Renal cortical epithelial cell (primary cell): Measurements from ENCODE around the gene AGAP1. TPM values are rescaled to one million over a fixed set of nuclear protein-coding genes. Genes with fewer than 3 reads are reported as not detected.

Experiments used
- DNase-seq: peaks from one replicate; pipeline ENCODE4 v3.0.0-alpha.2; 2011; ENCODE audit warnings: low read depth
- total RNA-seq: library from RNA; depleted of rRNA; stranded (reverse); fragments of >200 nt; gene quantifications from 2 replicates; pipeline ENCODE4 v1.2.3, GENCODE V29; 2014

The AGAP1 gene
- total RNA-seq, 1 donor from 2014 or later: 17.6 TPM

DNA sequence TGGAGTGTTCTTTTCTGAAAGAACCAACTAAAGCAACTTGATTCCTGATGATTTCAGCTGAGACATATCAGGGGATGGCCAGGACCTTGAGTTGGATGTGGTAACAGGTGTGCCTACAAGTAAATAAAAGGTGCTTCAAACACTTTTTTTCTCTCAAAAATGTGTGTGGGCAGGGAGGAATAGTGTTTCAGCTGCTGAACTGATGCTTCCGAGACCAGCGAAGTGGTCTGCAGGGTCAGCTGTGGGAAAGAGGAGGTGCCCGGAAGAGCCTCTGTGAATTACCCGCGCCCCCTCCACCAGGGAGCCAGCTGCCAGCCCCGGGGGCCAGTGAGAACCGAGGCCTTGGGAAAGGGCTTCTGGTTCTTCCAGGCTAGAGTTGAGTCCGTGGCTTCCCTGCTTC lies 425.0 kb downstream of the AGAP1 start:
- DNase-seq: no peak

DNA sequence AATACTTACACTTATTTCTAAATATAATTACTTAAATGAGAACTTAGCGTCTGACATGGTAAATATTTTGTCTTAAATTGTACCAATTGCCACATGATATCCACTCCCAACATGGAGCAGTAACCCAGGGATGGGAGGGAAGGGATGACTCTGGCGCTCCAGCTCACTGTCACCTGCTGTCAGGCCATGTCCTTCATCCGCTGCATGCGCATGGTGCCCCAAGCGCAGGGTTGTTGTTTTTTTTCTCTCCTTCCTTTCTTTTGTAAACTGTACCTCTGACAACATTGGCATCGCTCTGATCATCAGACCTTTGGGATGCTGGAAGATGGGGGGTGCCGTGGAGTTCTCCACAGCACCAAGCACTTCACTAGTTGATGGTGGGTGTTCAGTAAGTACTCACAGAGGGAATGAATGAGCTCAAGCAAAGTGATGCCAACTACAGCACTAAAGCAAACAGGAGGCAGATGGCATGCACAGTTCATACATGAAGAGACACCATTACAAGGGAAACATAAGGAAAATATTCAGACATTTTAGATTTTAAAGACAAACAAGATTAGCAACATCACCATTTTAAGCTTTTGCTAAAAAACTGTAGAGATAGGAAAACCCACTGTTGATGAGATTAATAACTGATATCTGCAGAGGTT lies 426.5 kb downstream of the AGAP1 start:
- no peak for DNase-seq

DNA sequence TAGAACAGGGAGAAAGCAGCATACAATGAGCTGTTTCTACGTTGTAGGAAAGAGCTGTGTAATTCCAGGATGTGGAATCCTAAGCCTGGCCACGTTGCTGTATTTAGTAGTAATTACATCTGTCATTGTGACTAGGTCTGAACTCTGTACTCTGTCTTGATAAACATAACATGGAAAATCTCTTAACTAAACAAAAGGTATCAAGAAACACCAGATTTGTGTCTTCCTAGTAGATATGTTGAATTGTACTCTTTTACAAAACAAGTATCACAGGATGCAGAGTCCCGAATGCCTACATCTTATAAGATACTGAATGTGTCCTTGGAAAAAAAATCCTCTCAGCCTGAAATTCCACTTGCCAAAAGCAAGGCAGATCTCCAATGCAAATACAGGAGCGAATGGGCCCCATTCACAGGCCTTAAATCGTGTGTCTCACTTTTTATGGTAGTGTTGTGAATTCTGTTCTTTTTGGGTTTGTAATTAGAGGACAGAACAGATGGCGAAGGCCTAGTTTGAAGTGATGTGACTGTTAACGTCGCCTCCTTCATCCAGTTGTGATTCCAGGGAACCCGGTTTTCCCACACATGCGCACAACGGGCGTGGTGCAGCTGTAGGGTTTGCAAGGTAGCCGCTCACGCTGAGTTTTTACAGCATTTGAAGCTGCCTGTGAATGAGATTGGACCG lies 427.8 kb downstream of the AGAP1 start:
- DNase-seq: no peak

DNA sequence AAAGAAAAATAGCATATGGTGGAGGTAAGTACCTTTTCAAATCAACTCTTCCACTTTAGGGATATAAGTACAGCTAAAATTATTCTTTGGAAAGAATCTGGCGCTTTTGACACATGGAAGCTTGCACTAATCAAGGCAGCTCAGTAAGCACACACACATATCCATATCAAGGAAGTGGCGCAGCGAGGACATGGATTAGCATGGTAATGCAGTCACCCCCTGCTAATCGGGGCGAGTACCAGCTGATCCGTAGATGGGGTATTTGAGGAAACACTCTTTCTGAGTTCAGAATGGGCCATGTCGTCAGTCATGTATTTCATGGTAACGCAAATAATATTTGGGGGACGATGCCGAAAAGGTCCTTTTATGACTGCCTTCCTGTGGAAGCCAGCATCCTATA lies 429.0 kb downstream of the AGAP1 start:
- DNase-seq: no peak

DNA sequence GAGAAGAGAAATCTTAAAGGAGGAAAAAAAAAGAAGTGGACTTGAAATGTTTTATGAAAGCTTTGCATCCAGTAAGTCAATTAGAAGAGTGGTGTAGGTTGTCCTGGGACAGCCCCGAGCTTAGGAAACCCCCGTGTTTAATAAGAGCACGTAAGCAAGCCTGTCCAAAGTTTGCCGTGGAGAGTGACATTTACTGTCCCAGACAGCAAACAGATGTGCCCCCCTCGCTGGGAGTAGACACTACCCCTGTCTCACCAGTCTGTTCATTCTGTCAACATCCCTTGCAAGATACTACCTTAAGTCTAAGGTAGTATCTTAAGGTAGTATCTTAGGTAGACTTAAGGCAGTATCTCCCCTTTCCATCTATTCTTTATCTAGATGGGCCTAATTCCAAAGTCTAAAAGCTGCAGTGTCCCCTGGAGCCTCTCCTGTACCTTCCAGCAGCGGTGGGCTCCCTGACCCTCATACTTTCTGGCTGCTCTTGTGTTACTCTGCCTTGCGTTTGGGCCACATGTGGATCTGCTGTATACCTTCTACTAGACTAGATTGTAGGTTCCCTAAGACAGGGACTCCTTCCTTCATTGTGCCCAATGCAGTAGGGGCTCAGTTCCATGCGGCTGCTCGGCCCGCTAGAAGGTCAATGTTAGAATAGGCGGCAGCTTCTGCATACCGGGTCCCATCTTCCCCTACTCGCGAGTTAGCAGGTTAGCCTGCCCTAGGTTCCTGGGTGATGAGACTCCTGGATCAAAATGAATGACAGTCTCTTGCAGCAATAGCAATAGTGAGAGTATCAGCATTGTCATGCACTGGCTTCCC lies 430.2 kb downstream of the AGAP1 start:
- no peak for DNase-seq

DNA sequence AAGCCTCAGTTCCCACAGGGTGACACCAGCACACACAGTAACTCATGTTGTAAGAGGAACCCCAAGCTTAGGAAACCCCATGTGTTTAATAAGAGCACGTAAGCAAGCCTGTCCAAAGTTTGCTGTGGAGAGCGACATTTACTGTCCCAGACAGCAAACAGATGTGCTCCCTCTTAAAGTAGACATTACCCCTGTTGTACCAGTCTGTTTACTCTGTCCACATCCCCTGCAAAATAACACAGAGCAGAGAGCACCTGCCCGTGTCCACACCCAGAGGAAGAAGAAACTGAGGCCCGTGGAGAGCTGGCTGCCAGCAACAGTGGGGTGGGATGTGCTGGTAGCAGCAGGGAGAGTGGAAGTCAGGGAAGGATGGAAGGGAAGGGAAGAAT lies 430.8 kb downstream of the AGAP1 start:
- DNase-seq: no peak

DNA sequence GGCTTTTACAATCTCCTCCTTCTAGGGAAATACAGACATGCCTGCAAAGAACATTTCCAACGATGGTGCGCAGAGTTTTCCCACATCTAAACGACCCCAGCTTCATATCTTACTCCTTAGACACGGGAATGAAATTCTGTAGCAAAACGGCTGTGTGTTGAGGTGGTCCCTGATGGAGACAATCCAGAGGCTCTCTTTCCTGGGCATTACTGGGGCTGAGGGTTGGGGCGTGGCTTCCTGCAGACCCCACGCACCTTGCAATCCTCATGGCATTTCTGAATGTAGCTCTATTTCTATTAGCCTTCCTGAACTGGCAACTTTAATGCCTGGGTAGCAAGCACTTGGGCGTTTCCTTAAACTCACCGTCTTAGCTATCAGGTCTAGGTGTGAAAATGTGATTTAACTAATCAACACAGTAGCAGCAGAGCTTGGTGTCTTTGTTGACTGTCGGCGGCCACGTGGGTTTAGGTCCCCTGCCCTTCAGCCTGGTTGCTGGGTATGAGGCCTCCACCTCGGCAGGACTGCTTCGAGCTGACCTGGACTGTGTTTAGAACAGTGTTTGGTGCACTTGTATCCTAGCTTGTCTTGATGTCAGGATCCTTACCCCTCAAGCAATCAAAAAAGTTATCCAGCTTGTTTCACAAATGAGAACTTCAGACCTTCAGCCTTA lies 431.5 kb downstream of the AGAP1 start:
- DNase-seq: peak; percentile 27

DNA sequence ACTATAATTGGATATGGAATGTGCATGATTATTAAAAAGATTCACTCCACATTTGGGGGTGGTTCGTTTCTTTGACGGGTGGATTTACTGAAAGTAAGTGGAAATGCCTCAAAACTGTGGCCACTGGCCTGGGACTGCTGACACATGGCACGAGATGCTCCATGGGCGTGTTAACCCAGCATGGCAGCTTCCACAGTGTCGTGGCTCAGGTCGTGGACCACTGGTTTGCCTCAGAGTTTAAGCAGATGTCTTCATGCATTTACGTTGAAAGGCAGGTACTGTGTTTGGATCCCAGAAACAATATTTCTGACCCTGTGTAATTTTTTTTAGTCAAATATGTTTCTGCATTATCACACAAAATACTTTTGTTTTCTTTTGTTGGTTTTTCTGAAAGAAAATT lies 432.4 kb downstream of the AGAP1 start:
- DNase-seq: no peak

DNA sequence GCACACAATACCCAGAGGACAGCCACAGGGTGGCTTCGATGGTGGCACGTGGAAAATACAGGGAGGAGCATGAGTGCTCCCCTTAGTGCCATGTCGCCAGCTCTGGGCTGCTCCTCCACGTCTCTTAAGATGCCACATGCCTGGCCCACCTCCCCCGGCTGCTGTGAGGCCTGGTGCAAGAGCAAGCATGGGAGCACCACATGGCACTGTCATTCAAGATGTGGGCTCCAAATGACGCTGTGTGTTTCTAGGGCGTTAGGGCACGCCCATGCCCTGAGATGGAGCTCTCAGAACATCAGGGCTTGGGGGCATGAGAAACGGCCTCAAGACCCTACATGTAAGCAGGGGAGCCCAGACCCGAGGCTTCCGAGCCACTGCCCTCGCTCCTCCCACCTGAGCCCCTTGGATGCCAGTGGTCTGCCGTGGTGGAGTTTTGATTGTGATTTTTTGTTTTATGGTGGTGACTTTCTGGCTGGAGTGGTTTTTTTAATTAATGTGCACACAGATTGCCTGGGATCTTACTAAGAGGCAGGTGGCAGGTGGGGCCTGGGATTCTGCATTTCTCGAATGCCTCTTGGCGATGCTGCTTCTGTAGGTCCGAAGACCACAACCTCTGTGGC lies 435.0 kb downstream of the AGAP1 start:
- no peak for DNase-seq

DNA sequence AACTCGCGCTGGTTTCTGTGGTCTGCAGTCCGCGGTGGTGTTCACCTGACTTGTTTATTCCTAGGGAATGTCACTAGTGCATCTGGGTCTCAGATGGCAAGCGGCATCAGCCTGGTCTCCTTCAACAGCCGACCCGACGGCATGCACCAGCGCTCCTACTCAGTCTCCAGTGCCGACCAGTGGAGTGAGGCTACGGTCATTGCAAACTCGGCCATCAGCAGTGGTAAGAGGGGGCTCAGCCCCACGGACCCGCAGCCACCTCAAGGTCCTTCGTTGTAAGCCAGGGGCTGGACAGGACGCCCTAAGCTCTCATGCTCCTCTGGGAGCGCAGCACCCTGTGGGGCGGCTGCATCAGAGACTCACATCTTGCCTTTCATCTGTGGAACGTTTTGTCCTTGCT lies 436.9 kb downstream of the AGAP1 start:
- no peak for DNase-seq

DNA sequence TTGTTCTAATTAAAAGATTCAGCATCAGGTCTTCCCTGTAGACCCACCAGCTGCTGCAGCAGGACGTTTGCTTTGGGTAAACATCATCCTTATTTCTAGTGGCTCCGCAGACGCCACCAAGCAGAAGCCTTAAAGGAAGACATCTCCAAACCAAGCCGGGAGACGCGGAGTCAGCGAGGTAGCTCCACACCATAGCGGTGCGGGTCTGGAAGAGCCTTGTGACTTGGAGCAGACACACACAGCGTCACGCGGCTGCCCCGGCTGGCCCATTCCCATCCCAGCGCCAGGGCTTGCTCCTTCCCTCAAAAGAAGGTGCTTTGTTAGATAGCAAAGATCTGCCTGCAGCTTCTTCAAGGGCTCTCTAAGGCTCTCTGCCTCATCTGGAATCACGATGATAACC lies 437.8 kb downstream of the AGAP1 start:
- no peak for DNase-seq

DNA sequence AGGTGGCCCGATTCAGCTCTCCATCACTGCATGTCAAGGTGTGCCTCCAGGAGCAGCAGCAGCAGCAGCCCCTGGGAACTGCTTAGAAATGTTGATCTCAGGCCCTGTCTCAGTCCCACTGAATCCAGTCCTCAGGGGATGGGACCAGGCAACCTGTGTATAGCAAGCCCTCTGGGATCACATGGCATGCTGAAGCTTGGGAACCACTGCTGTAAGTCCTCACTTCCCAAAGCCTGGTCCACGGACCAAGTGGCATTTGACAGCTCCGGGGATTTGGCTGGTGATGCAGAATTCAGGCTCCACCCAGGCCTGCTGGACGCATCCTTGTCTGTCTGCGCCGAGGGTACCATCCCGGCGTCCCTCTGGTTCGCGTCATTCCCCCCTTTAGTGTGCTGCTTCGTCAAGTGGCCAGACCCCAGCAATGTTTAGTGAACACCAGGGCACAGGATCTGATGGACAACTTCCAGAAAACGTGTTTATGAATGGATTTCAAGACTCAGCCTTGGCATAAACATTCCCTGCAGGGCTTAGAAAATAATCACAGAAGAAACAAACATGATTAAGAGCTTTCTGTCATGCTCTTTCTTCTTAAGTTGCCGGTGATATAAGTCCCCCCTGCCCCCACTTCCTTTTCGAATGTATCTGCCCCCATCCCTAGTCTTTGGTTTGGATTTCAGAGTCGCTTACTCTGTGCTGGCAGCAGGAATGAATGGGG lies 440.4 kb downstream of the AGAP1 start:
- no peak for DNase-seq

DNA sequence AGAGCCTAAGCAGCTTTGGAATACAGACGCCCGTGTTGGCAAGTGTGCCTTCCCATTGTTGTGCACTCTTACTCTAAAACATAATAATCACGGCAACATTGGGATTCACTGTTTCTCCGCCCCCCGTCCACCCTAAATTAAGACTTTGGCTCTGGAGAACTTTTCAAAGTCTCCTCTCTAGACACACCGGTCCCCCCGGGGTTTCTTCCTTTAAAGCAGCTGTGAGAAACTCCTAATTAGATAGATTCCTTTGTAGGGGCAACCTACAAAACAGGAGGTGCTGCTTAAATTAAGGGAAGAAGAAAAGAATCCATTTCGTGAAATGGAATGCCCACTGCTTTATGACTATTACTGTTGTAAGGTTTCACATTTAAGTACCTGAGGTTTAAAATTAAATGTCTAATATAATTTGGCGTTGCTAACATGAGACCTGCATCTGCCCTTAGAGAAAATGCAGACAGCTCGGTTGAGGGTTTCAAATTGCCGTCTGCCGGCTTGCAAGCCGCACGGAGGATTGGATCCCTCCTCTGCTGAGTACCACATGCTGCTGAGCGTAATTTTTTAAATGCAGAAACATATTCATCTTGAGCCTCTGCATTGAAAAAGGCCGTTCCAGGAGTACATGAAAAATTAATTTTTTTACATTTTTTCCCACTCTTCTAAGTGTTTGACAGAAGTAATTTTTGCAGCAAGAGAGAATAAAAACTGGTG lies 441.1 kb downstream of the AGAP1 start:
- DNase-seq: no peak

DNA sequence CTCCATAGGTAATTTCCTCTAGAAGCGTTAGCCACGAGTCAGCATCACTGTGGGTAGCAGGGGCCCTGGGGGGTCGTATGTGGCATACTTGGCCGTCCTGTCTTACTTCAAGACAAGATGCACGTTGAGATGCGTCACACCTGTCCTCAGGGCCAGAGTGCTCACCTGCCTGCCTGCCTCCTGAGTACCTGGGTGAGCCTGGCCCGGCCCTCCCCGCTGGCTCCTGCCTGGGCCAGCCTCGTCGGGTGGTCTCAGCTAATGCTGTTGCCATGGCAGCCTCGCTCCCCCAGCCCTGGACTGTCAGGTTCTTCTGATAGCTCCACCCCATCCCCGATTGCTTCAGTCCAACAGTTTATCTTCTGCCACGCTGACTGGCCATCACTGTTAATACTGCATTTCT lies 441.9 kb downstream of the AGAP1 start:
- no peak for DNase-seq

DNA sequence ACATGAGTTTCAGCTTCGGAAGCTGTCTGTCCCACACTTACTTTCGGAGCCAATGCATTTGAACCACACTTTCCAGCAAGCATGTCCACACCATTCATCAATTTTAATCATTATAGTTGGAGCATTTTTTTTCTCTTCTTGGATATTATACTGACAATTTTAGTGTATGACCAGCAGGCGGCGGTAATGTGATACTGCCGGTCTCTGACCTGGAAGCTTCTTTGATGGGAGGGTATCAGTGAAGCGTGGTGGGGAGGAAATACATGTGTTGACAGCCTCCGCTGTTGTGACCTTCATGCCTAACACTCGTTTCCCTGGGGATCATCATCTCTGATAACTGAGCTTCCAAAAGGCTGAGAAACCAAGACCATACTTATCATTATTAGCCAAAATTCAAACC lies 442.6 kb downstream of the AGAP1 start:
- no peak for DNase-seq

DNA sequence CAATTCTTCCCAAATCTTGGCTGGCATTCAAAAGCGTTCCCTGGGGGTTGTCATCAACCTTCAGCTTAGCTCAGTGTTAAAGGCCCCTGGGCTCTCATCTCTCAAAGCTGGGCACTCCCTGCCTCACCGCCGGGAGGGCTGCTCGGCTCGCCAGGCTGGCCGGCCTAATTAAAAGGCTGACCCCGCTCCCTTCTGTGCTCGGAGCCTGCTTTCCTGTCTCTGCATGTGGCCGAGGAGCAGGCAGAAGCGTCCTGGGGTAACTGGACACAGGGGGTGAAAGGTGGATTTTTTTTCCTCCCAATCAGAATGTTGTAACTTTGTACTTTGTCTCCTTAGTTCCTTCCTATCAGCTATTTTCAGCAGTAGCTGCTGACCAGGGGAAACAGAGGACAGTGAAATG lies 443.2 kb downstream of the AGAP1 start:
- DNase-seq: no peak

DNA sequence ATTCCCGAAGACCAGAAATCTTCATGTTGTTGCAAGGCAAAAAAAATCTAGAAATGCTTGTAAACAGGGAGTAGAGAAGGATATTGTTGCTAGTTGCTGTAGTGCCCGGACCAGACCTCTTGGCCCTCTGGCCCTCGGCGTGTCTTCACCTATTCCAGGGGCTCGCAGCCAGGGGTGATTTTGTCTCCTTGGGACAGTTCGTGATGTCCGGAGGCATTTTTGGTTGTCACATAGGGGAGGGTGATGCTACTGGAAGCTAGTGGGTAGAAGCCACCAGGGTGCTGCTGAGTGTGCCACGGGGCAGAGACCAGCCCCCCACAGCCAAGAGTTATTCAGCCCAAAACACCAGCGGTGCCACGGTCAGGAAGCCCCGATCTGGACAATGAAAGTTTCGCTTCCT lies 443.7 kb downstream of the AGAP1 start:
- no peak for DNase-seq

DNA sequence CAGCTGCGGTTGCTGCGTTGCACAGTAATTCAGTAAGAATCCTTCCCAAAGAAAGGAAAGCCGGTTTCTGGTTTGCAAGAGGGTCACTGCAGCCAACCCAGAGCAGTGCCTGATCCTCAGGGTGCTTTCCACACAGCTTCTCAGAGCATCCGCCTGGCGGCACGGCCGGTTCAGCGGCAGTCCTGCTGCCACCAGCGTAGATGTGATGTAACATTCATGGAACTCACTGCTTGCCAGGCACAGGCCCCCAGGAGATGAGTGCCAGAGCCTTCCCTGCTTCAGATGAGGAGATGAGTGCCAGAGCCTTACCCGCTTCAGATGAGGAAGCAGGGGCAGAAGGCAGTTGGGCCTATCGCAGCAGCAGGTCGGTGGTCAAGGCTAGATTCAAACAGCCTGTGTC lies 444.1 kb downstream of the AGAP1 start:
- DNase-seq: no peak

DNA sequence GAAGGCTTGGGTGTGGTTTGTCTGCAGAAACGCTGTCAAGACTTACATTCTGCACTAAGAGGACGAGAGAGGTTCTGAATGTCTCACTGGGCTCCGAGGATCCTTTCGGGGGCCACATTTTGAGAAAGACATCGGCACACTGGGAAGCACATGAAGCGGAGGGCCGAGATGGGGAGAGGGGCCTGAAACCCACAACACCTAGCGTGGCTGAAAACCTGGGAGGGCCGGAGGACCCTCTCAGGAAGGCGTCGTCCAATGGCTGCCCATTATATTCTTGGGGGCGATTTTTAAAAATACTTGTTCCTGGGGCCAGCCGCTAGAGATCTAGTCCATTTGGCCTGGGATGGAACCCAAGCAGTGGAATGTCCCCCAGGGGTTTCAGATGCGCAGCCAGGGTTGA lies 444.8 kb downstream of the AGAP1 start:
- no peak for DNase-seq

DNA sequence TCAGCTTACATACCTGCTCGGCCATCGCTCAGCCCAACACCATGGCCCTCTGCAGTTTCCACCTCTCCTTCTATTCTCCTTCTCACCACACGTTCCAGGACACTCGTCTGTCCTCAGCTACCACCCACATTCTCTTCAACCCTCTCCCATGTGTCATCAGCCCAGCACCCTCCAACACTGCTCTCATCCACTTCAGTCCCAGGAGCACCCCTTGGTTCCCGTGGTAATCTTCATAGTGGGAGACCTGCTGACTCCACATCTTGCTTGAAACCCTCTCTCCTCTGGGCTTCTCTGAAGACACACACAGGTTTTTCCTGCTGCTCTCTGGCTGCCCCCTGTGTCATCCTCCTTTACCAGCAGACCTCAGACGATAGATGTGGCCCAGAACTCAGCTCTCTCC lies 445.6 kb downstream of the AGAP1 start:
- DNase-seq: no peak

DNA sequence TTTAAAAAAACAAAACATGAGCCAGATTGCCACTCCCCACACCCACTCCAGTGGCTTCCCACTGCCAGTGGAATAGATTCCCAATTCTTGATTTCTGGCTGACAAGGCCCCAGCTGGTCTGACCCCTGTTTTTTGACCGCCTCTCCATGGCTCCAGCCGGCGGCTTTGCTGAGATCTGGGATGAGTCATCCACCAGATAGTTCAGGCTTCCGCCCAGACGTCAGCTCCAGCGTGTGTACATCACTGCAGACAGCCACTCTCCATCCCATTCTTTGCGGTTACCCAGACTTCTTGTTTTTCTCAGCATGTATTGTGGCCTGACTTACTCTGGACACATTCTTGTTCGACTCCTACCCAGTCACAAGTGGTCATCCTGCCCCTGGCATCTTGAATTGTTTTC lies 446.5 kb downstream of the AGAP1 start:
- no peak for DNase-seq
